KMS-11 (cell line): Measurements from ENCODE around the gene SPTBN5.

ENCODE experiments used
- H2AFZ ChIP-seq: fragments of 200-600 bp; sonication (generic); 2 replicates; pipeline ENCODE4 v1.6.1; 2016; ENCODE audit warnings: antibody characterized with exemption, mixed run types, low read depth
- H3K27ac ChIP-seq: fragments of 200-600 bp; sonication (generic); 2 replicates; pipeline ENCODE4 v1.6.1; 2016; ENCODE audit warnings: mild to moderate bottlenecking, mixed run types
- H3K27me3 ChIP-seq: fragments of 200-600 bp; sonication (generic); 2 replicates; pipeline ENCODE4 v1.6.1; 2017; ENCODE audit warnings: mild to moderate bottlenecking, low read depth, mixed run types, moderate library complexity; ENCODE audit not compliant: insufficient read depth
- H3K36me3 ChIP-seq: fragments of 200-600 bp; sonication (generic); 2 replicates; pipeline ENCODE4 v1.6.1; 2017; ENCODE audit warnings: mild to moderate bottlenecking, mixed run types; ENCODE audit not compliant: insufficient read depth
- H3K4me1 ChIP-seq: fragments of 200-600 bp; sonication (generic); 2 replicates; pipeline ENCODE4 v1.6.1; 2016; ENCODE audit warnings: mild to moderate bottlenecking, low read depth, mixed run types; ENCODE audit not compliant: poor library complexity, severe bottlenecking
- H3K4me2 ChIP-seq: fragments of 200-600 bp; sonication (generic); 2 replicates; pipeline ENCODE4 v1.7.0; 2016; ENCODE audit warnings: mild to moderate bottlenecking, mixed run types
- H3K4me3 ChIP-seq: fragments of 200-600 bp; sonication (generic); IDR thresholded peaks from 2 replicates; pipeline ENCODE4 v1.6.1; 2017; ENCODE audit warnings: low read depth, low read length, mixed read lengths; ENCODE audit not compliant: insufficient read depth
- H3K79me2 ChIP-seq: fragments of 200-600 bp; sonication (generic); 2 replicates; pipeline ENCODE4 v1.6.1; 2016; ENCODE audit warnings: low read depth, mixed run types; ENCODE audit not compliant: insufficient read depth
- H3K9ac ChIP-seq: fragments of 200-600 bp; sonication (generic); 2 replicates; pipeline ENCODE4 v1.6.1; 2016; ENCODE audit warnings: mild to moderate bottlenecking, mixed run types
- H4K20me1 ChIP-seq: fragments of 200-600 bp; sonication (generic); 2 replicates; pipeline ENCODE4 v1.6.1; 2016; ENCODE audit warnings: mild to moderate bottlenecking, mixed run types; ENCODE audit not compliant: insufficient read depth
- CTCF ChIP-seq: fragments of 200-600 bp; sonication (generic); conservative IDR thresholded peaks from 2 replicates; pipeline ENCODE4 v1.6.1; 2017; ENCODE audit warnings: low read depth, mild to moderate bottlenecking, antibody characterized with exemption, low read length, moderate library complexity, mixed read lengths

SPTBN5 gene

DNA sequence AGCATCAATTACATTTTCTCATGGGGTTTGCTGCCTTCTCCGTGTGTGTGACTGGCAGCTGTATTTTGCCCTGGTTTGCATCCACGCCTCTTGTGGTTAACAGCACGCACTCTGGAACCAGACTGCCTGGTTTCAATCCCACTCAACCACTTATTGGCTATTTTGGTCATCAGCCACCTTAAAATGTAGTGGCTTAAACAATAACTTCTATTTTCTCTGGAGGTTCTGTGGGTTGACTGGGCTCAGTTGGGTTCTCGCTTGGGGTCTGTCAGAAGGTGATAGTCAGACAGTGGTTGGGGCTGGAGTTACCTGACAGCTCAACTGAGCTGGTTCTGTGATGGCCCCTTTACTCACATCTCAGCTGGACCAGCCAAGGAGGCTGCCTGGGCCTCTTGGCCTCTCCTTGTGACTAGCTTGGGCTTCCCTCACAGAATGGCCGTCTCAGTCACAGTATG, 41.7 kb upstream of the SPTBN5 start:
- no peak overlapping the region for H2AFZ ChIP-seq
- H3K4me1 ChIP-seq: peaks cover 36% of the 10 kb centered on the region
- no peak overlapping the region for H3K4me3 ChIP-seq
- H4K20me1 ChIP-seq: no peaks in the 10 kb centered on the region
- H3K79me2 ChIP-seq: no peaks in the 10 kb centered on the region
- TF ChIP-seq CTCF: no peak
- H3K36me3 ChIP-seq: no peaks in the 10 kb centered on the region
- peak overlapping the region; percentile 10; the same call in 1 of the 2 replicates for H3K27ac ChIP-seq
- H3K9ac ChIP-seq: no peak overlapping the region
- no peaks in the 10 kb centered on the region for H3K27me3 ChIP-seq
- peak overlapping the region; percentile 84 for H3K4me2 ChIP-seq

- Histone ChIP-seq H3K27ac (peak overlapping the region; percentile 21; the same call in 1 of the 2 replicates), H3K9ac (no peak overlapping the region), H3K27me3 (no peaks in the 10 kb centered on the region), H4K20me1 (no peaks in the 10 kb centered on the region), H3K4me1 (peaks cover 43% of the 10 kb centered on the region), H3K4me3 (no peak overlapping the region), H3K36me3 (no peaks in the 10 kb centered on the region), H3K79me2 (no peaks in the 10 kb centered on the region), H2AFZ (no peak overlapping the region), H3K4me2 (peak overlapping the region; percentile 84)
- no peak for TF ChIP-seq CTCF
Measured at GRCh38 chr15:41934843-41935242, 41.0 kb upstream of the SPTBN5 start.

DNA sequence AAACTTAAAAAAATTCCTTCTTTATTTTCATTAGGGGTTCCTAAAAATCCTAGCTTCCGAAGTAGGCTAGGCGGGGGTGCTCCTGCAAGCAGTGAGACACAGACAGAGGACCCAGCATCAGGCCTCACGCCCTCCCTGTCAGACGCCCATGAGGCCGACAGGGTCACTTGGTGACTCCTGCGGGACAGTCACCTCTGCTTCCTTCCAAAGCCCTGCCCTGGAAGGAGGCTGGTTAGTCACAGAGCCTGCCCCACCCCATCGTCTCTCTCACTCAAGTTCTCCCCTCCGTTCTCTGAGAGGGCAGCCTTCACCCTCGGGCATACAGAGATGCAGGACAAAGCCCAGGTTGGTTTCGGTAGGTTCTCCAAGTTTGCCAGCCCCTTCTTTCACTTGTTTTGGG, 39.9 kb upstream of the SPTBN5 start:
- H3K4me2 ChIP-seq: no peak overlapping the region
- H3K4me3 ChIP-seq: no peak overlapping the region
- no peak overlapping the region for H3K9ac ChIP-seq
- no peaks in the 10 kb centered on the region for H3K27me3 ChIP-seq
- no peak overlapping the region for H3K27ac ChIP-seq
- H4K20me1 ChIP-seq: no peaks in the 10 kb centered on the region
- H3K36me3 ChIP-seq: no peaks in the 10 kb centered on the region
- H3K4me1 ChIP-seq: peaks cover 53% of the 10 kb centered on the region
- H2AFZ ChIP-seq: no peak overlapping the region
- TF ChIP-seq CTCF: no peak
- H3K79me2 ChIP-seq: no peaks in the 10 kb centered on the region

DNA sequence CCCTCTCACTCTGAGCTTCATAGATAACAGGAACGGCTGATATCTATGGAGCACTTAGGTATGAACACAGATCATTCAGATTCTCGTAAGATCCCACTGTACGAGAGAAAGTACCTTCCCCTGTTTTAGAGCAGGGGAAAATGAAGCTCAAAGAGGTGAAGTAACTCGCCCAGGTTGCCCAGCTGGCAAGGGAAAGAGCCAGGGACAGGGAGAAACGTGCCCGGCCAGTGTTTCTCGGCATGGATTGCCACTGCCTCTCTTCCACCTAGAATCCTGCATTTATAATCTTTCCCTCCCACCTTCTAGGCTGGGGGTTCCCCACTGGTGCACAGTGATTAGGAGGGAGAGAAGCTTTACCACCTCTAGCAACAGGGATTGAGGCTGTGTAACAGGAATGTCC, 39.5 kb upstream of the SPTBN5 start:
- Histone ChIP-seq H3K79me2 (no peaks in the 10 kb centered on the region), H3K36me3 (no peaks in the 10 kb centered on the region), H3K4me2 (no peak overlapping the region), H3K9ac (no peak overlapping the region), H3K4me3 (no peak overlapping the region), H3K27me3 (no peaks in the 10 kb centered on the region), H4K20me1 (no peaks in the 10 kb centered on the region), H3K4me1 (peaks cover 53% of the 10 kb centered on the region), H2AFZ (no peak overlapping the region), H3K27ac (no peak overlapping the region)
- TF ChIP-seq CTCF: no peak
